ENCODE results near the gene PRUNE2. TPM values are rescaled to one million over a fixed set of nuclear protein-coding genes. Genes with fewer than 3 reads are reported as not detected.

Gene PRUNE2
- total RNA-seq, 2 donors from 2014 or later: 12.1 to 90.0 TPM

DNA sequence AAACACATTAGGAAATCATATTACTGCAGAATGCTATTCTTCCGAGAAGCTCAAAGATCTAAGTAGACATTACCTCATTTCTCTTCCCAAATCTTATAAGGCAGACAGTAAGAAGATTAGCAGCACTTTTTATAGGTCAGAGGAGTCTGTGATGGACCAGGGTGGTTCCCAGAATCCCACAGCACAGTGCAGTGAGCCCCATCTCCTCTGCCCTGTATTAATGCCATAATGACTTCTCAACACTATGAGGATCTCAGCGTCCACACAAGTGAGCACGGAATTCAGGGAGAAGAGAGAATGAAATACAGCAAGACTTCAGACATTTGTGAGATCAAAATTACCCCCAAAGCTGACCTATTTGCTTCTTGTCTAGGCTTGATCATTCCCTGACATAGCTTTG, 49.9 kb downstream of the PRUNE2 start:
- Histone ChIP-seq H3K36me3 (no peaks in the 10 kb centered on the region), H3K27me3 (no peaks in the 10 kb centered on the region), H3K9ac (ENCODE audit: low read depth in 2 of 2, low read length in 2 of 2) (no peak overlapping the region), H3K4me1 (no peaks in the 10 kb centered on the region), H3K4me3 (no peak overlapping the region), H3K9me3 (no peaks in the 10 kb centered on the region), H3K27ac (no peak overlapping the region)
- intact Hi-C loops (cut with DNase I): no loop called here
- TF ChIP-seq, protein P1, sequence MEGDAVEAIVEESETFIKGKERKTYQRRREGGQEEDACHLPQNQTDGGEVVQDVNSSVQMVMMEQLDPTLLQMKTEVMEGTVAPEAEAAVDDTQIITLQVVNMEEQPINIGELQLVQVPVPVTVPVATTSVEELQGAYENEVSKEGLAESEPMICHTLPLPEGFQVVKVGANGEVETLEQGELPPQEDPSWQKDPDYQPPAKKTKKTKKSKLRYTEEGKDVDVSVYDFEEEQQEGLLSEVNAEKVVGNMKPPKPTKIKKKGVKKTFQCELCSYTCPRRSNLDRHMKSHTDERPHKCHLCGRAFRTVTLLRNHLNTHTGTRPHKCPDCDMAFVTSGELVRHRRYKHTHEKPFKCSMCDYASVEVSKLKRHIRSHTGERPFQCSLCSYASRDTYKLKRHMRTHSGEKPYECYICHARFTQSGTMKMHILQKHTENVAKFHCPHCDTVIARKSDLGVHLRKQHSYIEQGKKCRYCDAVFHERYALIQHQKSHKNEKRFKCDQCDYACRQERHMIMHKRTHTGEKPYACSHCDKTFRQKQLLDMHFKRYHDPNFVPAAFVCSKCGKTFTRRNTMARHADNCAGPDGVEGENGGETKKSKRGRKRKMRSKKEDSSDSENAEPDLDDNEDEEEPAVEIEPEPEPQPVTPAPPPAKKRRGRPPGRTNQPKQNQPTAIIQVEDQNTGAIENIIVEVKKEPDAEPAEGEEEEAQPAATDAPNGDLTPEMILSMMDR (IDR thresholded peaks at IDR 0.05): no peak
- DNase-seq: no peak

DNA sequence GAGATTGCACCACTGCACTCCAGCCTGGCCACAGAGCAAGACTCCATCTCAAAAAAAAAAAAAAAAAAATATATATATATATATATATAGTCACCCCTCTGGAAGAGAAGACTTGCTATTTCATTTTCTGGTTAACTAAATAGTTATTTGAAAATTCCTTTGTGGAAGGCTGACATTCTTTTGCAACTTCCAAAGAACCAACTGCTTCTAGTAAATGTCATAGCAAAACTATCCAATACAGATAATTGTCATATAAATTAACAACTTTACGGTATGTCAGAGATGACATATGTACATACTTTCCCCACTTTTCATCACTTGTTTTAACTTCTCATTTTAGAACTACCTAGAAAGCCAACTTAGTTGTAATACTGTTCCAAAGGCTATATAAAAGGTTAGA, 50.9 kb downstream of the PRUNE2 start:
- intact Hi-C loops (cut with DNase I): no loop called here
- H3K36me3 ChIP-seq: no peaks in the 10 kb centered on the region
- H3K4me1 ChIP-seq: no peaks in the 10 kb centered on the region
- H3K4me3 ChIP-seq: no peak overlapping the region
- no peak overlapping the region for H3K9ac ChIP-seq (ENCODE audit: low read depth in 2 of 2, low read length in 2 of 2)
- H3K9me3 ChIP-seq: no peaks in the 10 kb centered on the region
- no peak overlapping the region for H3K27ac ChIP-seq
- H3K27me3 ChIP-seq: no peaks in the 10 kb centered on the region
- TF ChIP-seq, protein P1 (IDR thresholded peaks at IDR 0.05): no peak
- no peak for DNase-seq

DNA sequence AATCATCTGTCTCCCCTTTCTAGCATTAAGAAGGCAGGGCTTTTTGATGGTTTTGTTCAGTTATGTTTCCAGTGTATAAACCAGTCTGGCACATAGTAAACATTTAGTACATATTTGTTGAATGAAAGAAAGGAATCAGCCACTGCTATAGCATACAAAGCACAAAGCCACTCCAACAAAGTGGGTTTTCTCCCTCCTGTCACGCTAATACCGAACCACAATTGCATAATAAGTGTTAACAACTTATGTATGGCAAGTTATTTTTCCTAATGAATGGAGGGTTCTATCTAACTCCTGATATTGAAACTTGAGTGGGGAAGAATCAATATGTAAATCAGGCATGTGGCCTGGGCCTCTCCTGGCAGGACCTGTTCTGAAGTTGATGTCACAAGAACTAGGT, 53.9 kb downstream of the PRUNE2 start:
- Histone ChIP-seq H3K9ac (ENCODE audit: low read depth in 2 of 2, low read length in 2 of 2) (no peak overlapping the region), H3K4me3 (no peak overlapping the region), H3K36me3 (no peaks in the 10 kb centered on the region), H3K27me3 (no peaks in the 10 kb centered on the region), H3K9me3 (no peaks in the 10 kb centered on the region), H3K4me1 (no peaks in the 10 kb centered on the region), H3K27ac (no peak overlapping the region)
- intact Hi-C loops (cut with DNase I): no loop called here
- DNase-seq: no peak
- TF ChIP-seq, protein P1 (IDR thresholded peaks at IDR 0.05): no peak

DNA sequence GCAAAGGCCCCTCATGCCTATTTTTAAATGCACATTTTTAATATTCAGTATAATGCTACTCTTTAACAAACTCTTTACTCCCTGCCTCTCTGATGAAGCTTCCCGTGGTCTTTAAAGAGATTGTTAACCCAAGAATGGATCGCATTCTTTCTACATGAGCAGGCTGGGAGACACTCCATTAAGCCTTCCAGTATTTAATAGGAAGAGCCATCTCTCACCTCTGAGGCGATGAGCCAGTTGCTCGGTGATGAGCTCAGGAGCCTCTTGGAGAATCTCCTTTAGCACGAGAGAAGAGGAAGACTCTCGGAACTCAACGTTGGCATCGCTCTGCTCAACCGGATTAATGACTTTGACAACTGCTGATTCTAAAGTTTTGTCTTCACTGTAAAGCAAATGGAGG, 59.6 kb downstream of the PRUNE2 start:
- H3K4me1 ChIP-seq: no peaks in the 10 kb centered on the region
- no peaks in the 10 kb centered on the region for H3K36me3 ChIP-seq
- intact Hi-C loops (cut with DNase I): no loop called here
- H3K9ac ChIP-seq (ENCODE audit: low read depth in 2 of 2, low read length in 2 of 2): no peak overlapping the region
- no peaks in the 10 kb centered on the region for H3K9me3 ChIP-seq
- TF ChIP-seq, protein P1 (IDR thresholded peaks at IDR 0.05): no peak
- H3K4me3 ChIP-seq: no peak overlapping the region
- no peak for DNase-seq
- H3K27ac ChIP-seq: no peak overlapping the region
- H3K27me3 ChIP-seq: no peaks in the 10 kb centered on the region

DNA sequence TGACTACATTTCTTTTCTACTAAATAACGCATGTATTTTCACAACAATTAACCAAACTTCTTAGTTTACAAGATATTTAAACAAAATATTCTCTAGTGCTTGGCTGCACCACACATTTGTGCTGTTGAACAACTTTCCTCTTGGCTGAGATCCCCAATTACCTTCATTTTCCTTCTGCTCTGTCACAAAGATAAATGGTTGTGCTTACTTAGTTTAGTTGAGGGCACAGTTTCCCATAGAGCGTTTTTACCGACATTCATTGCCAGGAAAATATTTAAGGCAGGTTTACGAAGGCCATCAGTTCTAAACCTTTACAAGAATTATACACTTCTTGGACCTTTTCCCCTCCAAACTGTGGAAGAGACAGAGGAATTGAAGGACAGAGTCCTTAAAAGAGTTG, 60.7 kb downstream of the PRUNE2 start:
- Histone ChIP-seq H3K9ac (ENCODE audit: low read depth in 2 of 2, low read length in 2 of 2) (no peak overlapping the region), H3K9me3 (no peaks in the 10 kb centered on the region), H3K4me3 (no peak overlapping the region), H3K36me3 (no peaks in the 10 kb centered on the region), H3K27ac (no peak overlapping the region), H3K27me3 (no peaks in the 10 kb centered on the region), H3K4me1 (no peaks in the 10 kb centered on the region)
- TF ChIP-seq, protein P1 (IDR thresholded peaks at IDR 0.05): no peak
- DNase-seq: no peak
- intact Hi-C loops (cut with DNase I): no loop called here
